T-helper 17 cell (primary cell): Measurements from ENCODE around the gene CHD5. TPM values are rescaled to one million over a fixed set of nuclear protein-coding genes. Genes with fewer than 3 reads are reported as not detected.
A peak's percentile ranks its signal among the peaks of the same experiment; 100 is the strongest.
"Not testable (repeated sequence)": the region's sequence is repeated elsewhere in the genome, so short reads cannot be mapped to it uniquely, and the experiment has no call there.

Experiments
- ATAC-seq: fragments of 150-1000 bp; cut with Tn5 transposase; 2 replicates; pipeline ENCODE4 v1.10.0; 2021; ENCODE audit warnings: mild to moderate bottlenecking, moderate library complexity
- DNase-seq, 3 donors: peaks; one replicate each; pipeline versions ENCODE4 v3.0.0 to v3.0.0-alpha.2; 2020 to 2021
- H3K9me3 ChIP-seq: one replicate; pipeline ENCODE4 v1.7.0; 2013; ENCODE audit warnings: low read length, mild to moderate bottlenecking; ENCODE audit not compliant: control insufficient read depth, poor library complexity, severe bottlenecking
- H3K27ac Mint-ChIP-seq: one replicate; pipeline ENCODE4 v1.8.0; 2022; ENCODE audit warnings: mild to moderate bottlenecking, moderate library complexity, mixed read lengths
- H3K27me3 Mint-ChIP-seq: one replicate; pipeline ENCODE4 v1.8.0; 2022; ENCODE audit warnings: mixed read lengths
- H3K36me3 Mint-ChIP-seq: one replicate; pipeline ENCODE4 v1.8.0; 2022; ENCODE audit warnings: low read depth, mixed read lengths
- H3K4me1 Mint-ChIP-seq: one replicate; pipeline ENCODE4 v1.8.0; 2022; ENCODE audit warnings: mild to moderate bottlenecking, mixed read lengths
- H3K4me3 Mint-ChIP-seq: one replicate; pipeline ENCODE4 v1.8.0; 2022; ENCODE audit warnings: mild to moderate bottlenecking, moderate library complexity, mixed read lengths
- total RNA-seq, 4 donors: library from RNA in 2 of 4; stranded (reverse) in 2 of 4; gene quantifications; one replicate each; pipeline ENCODE4 v1.2.3 and lab custom pipeline; 2022 to 2026

CHD5 gene
- total RNA-seq, 2 donors from 2014 or later = 0.12 to 0.63 TPM

GRCh38 chr1:6073480-6074053 is 106.6 kb downstream of the CHD5 start:
- ATAC-seq (no peak), DNase-seq (no peak)
- no peaks in the 10 kb centered on the region for H3K27me3 Mint-ChIP-seq
- no peak overlapping the region for H3K27ac Mint-ChIP-seq
- H3K4me1 Mint-ChIP-seq = peaks cover 11% of the 10 kb centered on the region
- H3K36me3 Mint-ChIP-seq = peaks cover 3% of the 10 kb centered on the region
- no peaks in the 10 kb centered on the region for H3K9me3 ChIP-seq
- no peak overlapping the region for H3K4me3 Mint-ChIP-seq

- H3K27ac Mint-ChIP-seq = no peak overlapping the region
- peaks cover 7% of the 10 kb centered on the region for H3K4me1 Mint-ChIP-seq
- no peaks in the 10 kb centered on the region for H3K9me3 ChIP-seq
- ATAC-seq = no peak
- H3K36me3 Mint-ChIP-seq = peaks cover 3% of the 10 kb centered on the region
- H3K4me3 Mint-ChIP-seq = no peak overlapping the region
- DNase-seq = no peak
- no peaks in the 10 kb centered on the region for H3K27me3 Mint-ChIP-seq
These were observed 107.2 kb downstream of the CHD5 start for GRCh38 chr1:6072774-6073479.

GRCh38 chr1:6071219-6071618 is 108.9 kb downstream of the CHD5 start:
- DNase-seq = no peak
- ATAC-seq = no peak
- no peaks in the 10 kb centered on the region for H3K36me3 Mint-ChIP-seq
- no peaks in the 10 kb centered on the region for H3K9me3 ChIP-seq
- H3K4me1 Mint-ChIP-seq = peaks cover 10% of the 10 kb centered on the region
- no peak overlapping the region for H3K4me3 Mint-ChIP-seq
- no peaks in the 10 kb centered on the region for H3K27me3 Mint-ChIP-seq
- no peak overlapping the region for H3K27ac Mint-ChIP-seq

GRCh38 chr1:6070450-6070974 is 109.6 kb downstream of the CHD5 start:
- ATAC-seq (no peak), DNase-seq (no peak)
- Mint-ChIP-seq H3K36me3 (no peaks in the 10 kb centered on the region), H3K4me1 (peaks cover 8% of the 10 kb centered on the region), H3K27ac (no peak overlapping the region), H3K27me3 (no peaks in the 10 kb centered on the region), H3K4me3 (no peak overlapping the region)
- H3K9me3 ChIP-seq = no peaks in the 10 kb centered on the region

GRCh38 chr1:6069573-6069972 is 110.5 kb downstream of the CHD5 start:
- no peak for ATAC-seq
- Mint-ChIP-seq H3K27me3 (no peaks in the 10 kb centered on the region), H3K4me3 (no peak overlapping the region), H3K36me3 (no peaks in the 10 kb centered on the region), H3K27ac (peak overlapping the region; percentile 63), H3K4me1 (peaks cover 6% of the 10 kb centered on the region)
- no peaks in the 10 kb centered on the region for H3K9me3 ChIP-seq
- DNase-seq = no peak

GRCh38 chr1:6068932-6069331 is 111.2 kb downstream of the CHD5 start:
- peak overlapping the region; percentile 63 for H3K27ac Mint-ChIP-seq
- no peaks in the 10 kb centered on the region for H3K36me3 Mint-ChIP-seq

GRCh38 chr1:6068073-6068472 is 112.0 kb downstream of the CHD5 start:
- no peak overlapping the region for H3K27ac Mint-ChIP-seq
- no peak for ATAC-seq

More at GRCh38 chr1:6068932-6069331, 111.2 kb downstream of the CHD5 start:
- no peaks in the 10 kb centered on the region for H3K9me3 ChIP-seq
- DNase-seq = no peak
- ATAC-seq = no peak
- H3K4me3 Mint-ChIP-seq = no peak overlapping the region
- H3K4me1 Mint-ChIP-seq = peaks cover 7% of the 10 kb centered on the region
- no peaks in the 10 kb centered on the region for H3K27me3 Mint-ChIP-seq

GRCh38 chr1:6066680-6067079 is 113.4 kb downstream of the CHD5 start:
- no peak for ATAC-seq
- DNase-seq = no peak
- Mint-ChIP-seq H3K36me3 (no peaks in the 10 kb centered on the region), H3K27me3 (no peaks in the 10 kb centered on the region), H3K27ac (no peak overlapping the region), H3K4me1 (peaks cover 16% of the 10 kb centered on the region), H3K4me3 (no peak overlapping the region)
- H3K9me3 ChIP-seq = no peaks in the 10 kb centered on the region

More at GRCh38 chr1:6068073-6068472, 112.0 kb downstream of the CHD5 start:
- Mint-ChIP-seq H3K4me3 (no peak overlapping the region), H3K4me1 (peaks cover 10% of the 10 kb centered on the region), H3K27me3 (no peaks in the 10 kb centered on the region), H3K36me3 (no peaks in the 10 kb centered on the region)
- no peak for DNase-seq
- H3K9me3 ChIP-seq = no peaks in the 10 kb centered on the region

- no peak for ATAC-seq
- no peaks in the 10 kb centered on the region for H3K36me3 Mint-ChIP-seq
- peak overlapping the region; percentile 41 for H3K27ac Mint-ChIP-seq
- no peaks in the 10 kb centered on the region for H3K9me3 ChIP-seq
- H3K27me3 Mint-ChIP-seq = no peaks in the 10 kb centered on the region
- peaks cover 16% of the 10 kb centered on the region for H3K4me1 Mint-ChIP-seq
- DNase-seq = no peak
- H3K4me3 Mint-ChIP-seq = no peak overlapping the region
These were observed 114.8 kb downstream of the CHD5 start for GRCh38 chr1:6065093-6065858.

- H3K27me3 Mint-ChIP-seq, H3K36me3 Mint-ChIP-seq: not testable (repeated sequence)
- peak overlapping the region; percentile 47 for H3K27ac Mint-ChIP-seq
These were observed 116.5 kb downstream of the CHD5 start for GRCh38 chr1:6063532-6064053.

GRCh38 chr1:6062670-6063069 is 117.5 kb downstream of the CHD5 start:
- H3K27ac Mint-ChIP-seq = no peak overlapping the region
- H3K4me3 Mint-ChIP-seq = no peak overlapping the region
- H3K27me3 Mint-ChIP-seq = no peaks in the 10 kb centered on the region
- no peaks in the 10 kb centered on the region for H3K9me3 ChIP-seq
- no peaks in the 10 kb centered on the region for H3K36me3 Mint-ChIP-seq
- ATAC-seq = no peak
- peaks cover 22% of the 10 kb centered on the region for H3K4me1 Mint-ChIP-seq
- DNase-seq = no peak

More at GRCh38 chr1:6063532-6064053, 116.5 kb downstream of the CHD5 start:
- Mint-ChIP-seq H3K4me1 (peaks cover 19% of the 10 kb centered on the region), H3K4me3 (peak overlapping the region; percentile 33)
- ATAC-seq, DNase-seq, H3K9me3 ChIP-seq: not testable (repeated sequence)

GRCh38 chr1:6059866-6060265 is 120.3 kb downstream of the CHD5 start:
- no peak overlapping the region for H3K27ac Mint-ChIP-seq
- peaks cover 2% of the 10 kb centered on the region for H3K36me3 Mint-ChIP-seq
- ATAC-seq (no peak), DNase-seq (no peak)
- no peak overlapping the region for H3K4me3 Mint-ChIP-seq
- H3K9me3 ChIP-seq = no peaks in the 10 kb centered on the region
- H3K4me1 Mint-ChIP-seq = peaks cover 28% of the 10 kb centered on the region
- H3K27me3 Mint-ChIP-seq = no peaks in the 10 kb centered on the region
